Measurements from ENCODE around the gene PYGM.

PYGM gene

DNA sequence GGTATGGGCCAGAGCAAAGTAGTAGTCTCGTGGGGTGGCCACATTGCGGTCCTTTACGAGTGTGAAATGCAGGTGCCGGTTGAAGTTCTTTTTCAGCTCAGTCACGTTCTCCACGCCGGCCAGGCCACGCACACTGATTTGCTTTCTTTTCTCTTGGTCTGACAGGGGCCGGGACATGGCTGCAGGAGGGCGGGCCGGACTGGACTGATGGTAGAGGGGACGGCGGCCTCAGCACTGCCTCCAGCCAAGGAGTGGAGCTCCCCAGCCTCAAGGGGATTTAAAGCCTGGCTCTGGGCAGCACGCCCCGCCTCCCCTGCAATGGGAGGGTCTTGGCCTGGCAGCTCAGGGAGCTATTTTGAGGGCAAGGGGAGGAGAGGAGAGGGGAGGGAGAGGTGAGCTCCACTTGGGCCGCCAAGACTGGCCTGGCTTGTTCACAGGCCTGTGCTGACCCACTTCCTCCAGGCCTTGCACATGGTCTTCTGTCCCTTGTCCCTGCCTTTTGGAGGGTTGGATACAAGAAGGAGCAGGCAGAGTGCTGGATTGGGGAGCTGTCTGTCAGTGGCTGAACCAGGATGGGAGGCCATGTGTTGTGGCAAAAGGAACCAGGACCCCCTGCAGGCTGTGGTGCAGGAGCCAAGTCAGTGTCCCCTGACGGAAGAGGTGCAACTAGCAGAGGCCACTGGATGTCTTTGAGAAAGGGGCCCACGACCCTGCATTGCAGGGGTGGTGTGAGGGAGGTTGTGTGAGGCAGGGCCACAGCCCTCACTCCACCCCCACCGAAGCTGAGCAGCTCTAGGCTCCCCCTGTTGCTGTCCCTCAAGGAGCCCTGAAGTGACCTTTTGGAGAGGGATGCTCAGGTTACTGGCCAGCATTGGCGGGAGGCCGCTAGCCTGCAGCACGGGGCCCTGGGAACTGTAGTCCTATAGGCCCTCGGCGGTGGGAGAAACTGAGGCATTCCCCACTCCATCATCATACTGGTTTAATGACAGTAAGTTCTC, at the start of gene PYGM:
TSS of gene PYGM (minus strand) at position 253 of the 998 bp plus-strand sequence. CDS start at position 177, 76 bp downstream.
- no peak for DNase-seq (ENCODE audit: low read depth, low spot score)
- Histone ChIP-seq H3K27me3 (ENCODE audit: control insufficient read depth, insufficient read depth, low read length) (no peaks in the 10 kb centered on the region), H3K27ac (ENCODE audit: low read length) (no peak within 1 kb of the TSS), H3K4me1 (ENCODE audit: control insufficient read depth, insufficient read depth, low read length) (peaks cover 27% of the 10 kb centered on the region), H3K4me3 (ENCODE audit: low read length) (no peak within 1 kb of the TSS), H3K36me3 (ENCODE audit: control insufficient read depth, insufficient read depth, low read length) (peaks cover 4% of the 10 kb centered on the region), H3K9me3 (ENCODE audit: control insufficient read depth, insufficient read depth, low read length) (no peaks in the 10 kb centered on the region)
- no CpG with 5 or more reads among the region's 24 CpGs for WGBS (ENCODE audit: insufficient coverage, insufficient read length)

DNA sequence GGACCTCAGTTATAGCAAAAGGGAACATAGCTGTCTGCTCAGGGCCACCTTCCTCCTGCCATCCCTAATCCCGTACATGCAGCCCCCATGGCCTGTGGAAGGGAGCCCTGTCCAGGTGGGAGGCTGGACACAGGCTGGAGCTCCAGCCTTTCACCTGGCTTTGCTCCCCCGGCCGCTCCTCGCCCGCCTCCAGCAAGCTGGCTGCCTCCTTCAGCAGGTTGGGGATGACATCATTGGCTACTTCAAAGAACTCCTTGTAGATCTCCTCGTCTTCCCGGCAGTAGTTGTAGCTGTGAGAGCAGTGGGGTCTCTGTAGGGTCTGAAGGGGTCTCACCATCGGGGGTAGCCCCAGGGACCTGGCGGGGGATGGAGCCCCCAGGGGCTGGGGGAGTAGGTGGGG, 45.7 kb upstream of the PYGM start:
- no peak overlapping the region for H3K4me3 ChIP-seq (ENCODE audit: low read length)

DNA sequence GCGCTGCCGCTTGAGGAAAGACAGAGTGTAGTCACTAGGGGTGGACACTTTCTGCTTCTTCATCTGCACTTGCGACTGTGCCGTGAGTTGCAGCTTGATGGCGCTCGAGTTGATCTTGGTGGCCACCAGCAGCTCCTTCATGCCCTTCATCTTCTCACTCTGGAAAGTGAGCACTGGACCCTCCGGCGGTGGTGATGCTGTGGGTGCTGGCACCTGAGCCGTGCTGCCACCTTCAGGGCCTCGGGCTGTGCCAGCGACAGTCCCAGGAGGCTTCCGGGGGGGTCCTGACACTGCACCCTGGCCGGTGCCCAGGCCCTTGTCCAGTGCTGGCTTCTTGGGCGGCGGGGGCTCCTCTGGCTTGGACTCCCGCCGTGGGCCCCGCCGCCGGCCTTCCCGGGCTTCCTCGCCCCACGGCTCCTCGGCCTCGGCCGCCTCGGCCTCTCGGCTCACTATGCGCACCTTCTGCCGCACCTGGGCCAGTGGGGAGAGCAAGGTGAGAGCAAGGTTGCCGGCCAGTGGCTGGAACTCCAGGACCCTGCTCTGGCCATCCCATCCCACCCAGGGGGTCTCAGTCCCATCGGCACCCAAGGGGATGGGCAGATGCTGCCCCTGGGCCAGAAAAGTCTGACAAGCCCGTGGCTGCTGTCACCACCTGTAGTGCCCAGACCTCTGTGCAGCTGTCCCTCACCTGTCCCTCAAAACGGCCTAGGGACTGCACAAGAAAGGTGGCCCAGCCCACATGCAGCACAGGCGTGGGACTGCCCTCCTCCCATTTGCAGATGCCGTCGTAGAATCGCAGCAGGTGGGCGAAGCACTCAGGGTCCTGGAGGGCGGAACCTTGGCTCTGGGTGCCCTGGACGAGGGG, 44.8 kb upstream of the PYGM start:
- H3K27ac ChIP-seq (ENCODE audit: low read length) = no peak overlapping the region
- H3K27me3 ChIP-seq (ENCODE audit: control insufficient read depth, insufficient read depth, low read length) = no peaks in the 10 kb centered on the region
- DNase-seq (ENCODE audit: low read depth, low spot score) = no peak
- H3K4me3 ChIP-seq (ENCODE audit: low read length) = no peak overlapping the region
- no CpG with 5 or more reads among the region's 41 CpGs for WGBS (ENCODE audit: insufficient coverage, insufficient read length)
- H3K4me1 ChIP-seq (ENCODE audit: control insufficient read depth, insufficient read depth, low read length) = 0 out of 2 replicates have a peak, but pooled peaks cover 2% of the 10 kb centered on the region
- H3K9me3 ChIP-seq (ENCODE audit: control insufficient read depth, insufficient read depth, low read length) = no peaks in the 10 kb centered on the region
- peaks cover 12% of the 10 kb centered on the region; the same call in 1 of the 2 replicates for H3K36me3 ChIP-seq (ENCODE audit: control insufficient read depth, insufficient read depth, low read length)

More for the DNA sequence above, 45.7 kb upstream of the PYGM start:
- H3K36me3 ChIP-seq (ENCODE audit: control insufficient read depth, insufficient read depth, low read length) = peaks cover 10% of the 10 kb centered on the region; the same call in 1 of the 2 replicates
- no peak overlapping the region for H3K27ac ChIP-seq (ENCODE audit: low read length)
- H3K9me3 ChIP-seq (ENCODE audit: control insufficient read depth, insufficient read depth, low read length) = no peaks in the 10 kb centered on the region
- DNase-seq (ENCODE audit: low read depth, low spot score) = no peak
- no peaks in the 10 kb centered on the region for H3K27me3 ChIP-seq (ENCODE audit: control insufficient read depth, insufficient read depth, low read length)
- no CpG with 5 or more reads among the region's 9 CpGs for WGBS (ENCODE audit: insufficient coverage, insufficient read length)
- H3K4me1 ChIP-seq (ENCODE audit: control insufficient read depth, insufficient read depth, low read length) = 0 out of 2 replicates have a peak, but pooled peaks cover 2% of the 10 kb centered on the region

DNA sequence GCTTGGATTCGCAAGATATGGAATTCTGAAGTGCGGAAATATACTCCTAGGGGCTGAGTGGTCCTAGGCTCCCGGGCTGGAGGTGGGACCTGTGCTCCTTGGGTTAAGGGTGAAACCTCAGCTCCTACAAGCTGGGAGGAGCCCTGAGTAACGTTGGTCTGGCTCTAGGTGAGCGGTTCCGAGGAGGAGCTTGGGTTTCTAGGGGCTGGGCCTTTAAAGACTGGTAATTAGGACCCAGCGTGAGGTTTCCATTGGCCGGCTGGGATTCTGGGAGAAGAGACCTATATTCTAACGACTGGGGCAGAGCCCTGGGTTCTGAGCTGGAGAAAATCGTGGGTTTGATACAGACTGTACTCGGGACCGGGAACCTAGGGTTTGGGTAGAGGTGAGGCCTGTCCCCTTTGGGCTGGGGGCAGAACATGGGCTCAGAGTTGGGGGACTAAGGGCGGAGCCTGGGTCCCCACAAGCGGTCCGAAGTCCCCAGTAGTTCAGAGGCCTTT, 44.1 kb upstream of the PYGM start:
- Histone ChIP-seq H3K27ac (ENCODE audit: low read length) (no peak overlapping the region), H3K4me3 (ENCODE audit: low read length) (peak overlapping the region; percentile 1; the same call in 1 of the 2 replicates), H3K4me1 (ENCODE audit: control insufficient read depth, insufficient read depth, low read length) (0 out of 2 replicates have a peak, but pooled peaks cover 2% of the 10 kb centered on the region), H3K27me3 (ENCODE audit: control insufficient read depth, insufficient read depth, low read length) (no peaks in the 10 kb centered on the region), H3K9me3 (ENCODE audit: control insufficient read depth, insufficient read depth, low read length) (no peaks in the 10 kb centered on the region), H3K36me3 (ENCODE audit: control insufficient read depth, insufficient read depth, low read length) (peaks cover 14% of the 10 kb centered on the region; the same call in 1 of the 2 replicates)
- DNase-seq (ENCODE audit: low read depth, low spot score) = no peak
- WGBS (ENCODE audit: insufficient coverage, insufficient read length) = no CpG with 5 or more reads among the region's 15 CpGs

DNA sequence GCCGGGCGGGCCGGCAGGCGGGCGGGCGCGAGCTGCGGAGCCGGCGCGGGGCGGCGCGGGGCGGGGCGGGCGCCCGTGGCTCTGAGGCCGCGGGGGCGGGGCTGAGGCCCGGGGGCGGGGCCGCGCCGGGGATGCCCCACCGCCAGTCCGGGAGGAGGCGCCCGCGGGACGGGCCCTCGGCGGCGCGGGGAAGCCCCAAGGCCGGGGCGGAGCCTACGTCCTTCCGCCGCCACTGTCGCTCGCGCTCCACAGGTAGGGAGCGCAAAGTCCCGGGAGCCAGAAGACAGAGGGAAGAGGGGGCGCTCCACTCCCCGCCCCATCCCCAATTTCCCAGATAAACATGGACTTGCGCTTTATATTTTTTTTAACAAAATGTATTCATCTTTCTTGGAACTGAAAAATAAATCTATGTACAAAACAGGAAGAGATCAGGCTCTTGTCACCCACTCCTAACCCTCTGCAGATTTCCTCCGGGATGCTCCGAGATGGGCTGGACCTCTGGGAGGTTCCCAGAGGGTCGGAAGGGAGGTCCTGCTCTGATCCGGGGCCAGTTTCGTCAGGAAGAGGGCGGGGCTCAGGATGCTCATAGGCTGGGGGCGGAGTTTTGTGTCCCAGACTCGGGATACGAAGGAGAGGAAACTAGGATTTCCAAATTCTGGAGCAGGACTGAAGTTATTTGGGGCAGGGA, 43.5 kb upstream of the PYGM start, which contains the start of gene MAP4K2:
TSS of gene MAP4K2 (minus strand) at position 57 of the 688 bp plus-strand sequence. CDS start 65 bp downstream, outside the sequence.
- 0 out of 2 replicates have a peak, but pooled peaks cover 2% of the 10 kb centered on the region for H3K4me1 ChIP-seq (ENCODE audit: control insufficient read depth, insufficient read depth, low read length)
- H3K27ac ChIP-seq (ENCODE audit: low read length) = no peak within 1 kb of the TSS
- peak; percentile 70 for DNase-seq (ENCODE audit: low read depth, low spot score)
- H3K36me3 ChIP-seq (ENCODE audit: control insufficient read depth, insufficient read depth, low read length) = peaks cover 14% of the 10 kb centered on the region; the same call in 1 of the 2 replicates
- no CpG with 5 or more reads among the region's 58 CpGs for WGBS (ENCODE audit: insufficient coverage, insufficient read length)
- no peaks in the 10 kb centered on the region for H3K9me3 ChIP-seq (ENCODE audit: control insufficient read depth, insufficient read depth, low read length)
- no peaks in the 10 kb centered on the region for H3K27me3 ChIP-seq (ENCODE audit: control insufficient read depth, insufficient read depth, low read length)
- H3K4me3 ChIP-seq (ENCODE audit: low read length) = peak within 1 kb of the TSS; percentile 74; the same call in 1 of the 2 replicates

DNA sequence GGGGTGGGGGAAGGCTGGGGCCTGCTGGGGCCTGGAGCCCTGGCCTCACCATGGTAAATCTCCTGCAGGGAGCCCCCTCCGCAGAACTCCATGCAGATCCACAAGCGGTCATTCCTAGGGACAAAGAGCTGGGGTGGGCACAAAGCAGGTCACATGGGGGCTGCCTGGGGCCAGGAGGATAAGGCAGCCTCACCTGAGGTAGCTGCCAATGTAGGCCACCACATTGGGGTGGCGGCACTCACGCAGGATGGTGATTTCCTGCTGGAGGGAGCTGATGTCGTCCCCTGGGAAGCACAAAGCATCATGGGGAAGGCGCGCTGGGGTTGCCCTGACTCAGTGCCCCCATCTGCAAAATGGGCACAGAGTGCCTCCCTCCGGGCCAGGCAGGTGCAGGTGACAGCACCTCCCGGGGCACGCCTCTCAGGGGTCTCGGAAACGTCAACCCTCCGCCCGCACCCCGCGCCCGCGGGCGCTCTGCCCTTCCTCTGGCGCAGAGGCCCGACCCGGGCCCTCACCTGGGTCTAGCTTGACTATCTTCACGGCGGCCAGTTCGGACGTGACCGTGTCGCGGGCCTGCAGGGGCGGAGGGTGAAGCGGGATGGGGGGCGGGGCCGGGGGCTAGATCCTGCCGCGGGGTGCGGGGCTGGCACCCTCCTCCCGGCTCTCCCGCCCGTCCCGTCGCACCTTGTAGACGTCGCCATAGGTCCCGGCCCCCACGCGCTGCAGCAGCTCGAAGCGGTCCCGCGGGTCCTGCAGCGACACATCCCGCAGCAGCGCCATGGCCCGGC, 42.8 kb upstream of the PYGM start:
- Histone ChIP-seq H3K4me3 (ENCODE audit: low read length) (peak overlapping the region; percentile 74; the same call in 1 of the 2 replicates), H3K9me3 (ENCODE audit: control insufficient read depth, insufficient read depth, low read length) (no peaks in the 10 kb centered on the region), H3K36me3 (ENCODE audit: control insufficient read depth, insufficient read depth, low read length) (peaks cover 14% of the 10 kb centered on the region; the same call in 1 of the 2 replicates), H3K27ac (ENCODE audit: low read length) (no peak overlapping the region), H3K27me3 (ENCODE audit: control insufficient read depth, insufficient read depth, low read length) (no peaks in the 10 kb centered on the region), H3K4me1 (ENCODE audit: control insufficient read depth, insufficient read depth, low read length) (0 out of 2 replicates have a peak, but pooled peaks cover 2% of the 10 kb centered on the region)
- no CpG with 5 or more reads among the region's 54 CpGs for WGBS (ENCODE audit: insufficient coverage, insufficient read length)
- DNase-seq (ENCODE audit: low read depth, low spot score) = no peak

DNA sequence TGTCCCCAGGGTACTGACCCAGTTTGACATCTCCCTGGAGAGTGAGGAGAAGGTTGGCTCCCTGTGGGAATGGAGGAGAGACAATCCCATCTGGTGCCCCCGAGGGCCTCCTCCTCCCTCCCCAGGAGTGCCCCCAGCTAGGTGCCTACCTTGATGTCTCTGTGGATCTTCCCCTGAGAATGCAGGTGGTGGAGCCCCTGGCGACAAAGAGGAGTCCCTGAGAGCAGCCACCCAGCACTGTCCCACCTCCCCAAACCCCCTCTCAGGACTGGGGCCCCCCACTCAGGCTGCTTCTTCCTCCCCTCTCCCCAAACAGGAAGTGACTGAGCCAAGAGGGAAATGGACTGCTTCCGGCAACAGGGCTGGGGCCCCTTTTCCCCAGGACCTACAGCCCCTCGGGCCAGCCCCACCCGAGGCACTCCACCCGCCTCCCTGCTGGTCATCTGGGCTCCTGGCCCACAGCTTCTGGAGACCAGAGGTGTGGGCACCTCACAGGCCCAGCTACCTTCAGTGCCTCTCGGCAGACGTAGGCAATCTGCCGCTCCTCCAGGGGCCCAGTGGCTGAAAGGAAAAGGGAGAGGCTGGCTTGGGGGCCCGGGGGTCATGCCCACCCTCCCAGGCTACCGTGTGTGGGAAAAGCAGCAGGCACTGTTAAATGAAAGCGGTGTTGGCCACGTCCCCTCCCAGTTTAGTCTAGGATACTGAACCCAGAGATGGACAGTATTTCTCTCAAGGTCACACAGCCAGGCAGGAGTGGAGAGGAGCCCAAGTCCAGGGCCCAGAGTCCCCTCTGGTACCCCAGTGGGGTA, 42.0 kb upstream of the PYGM start:
- no peaks in the 10 kb centered on the region for H3K27me3 ChIP-seq (ENCODE audit: control insufficient read depth, insufficient read depth, low read length)
- 0 out of 2 replicates have a peak, but pooled peaks cover 2% of the 10 kb centered on the region for H3K4me1 ChIP-seq (ENCODE audit: control insufficient read depth, insufficient read depth, low read length)
- DNase-seq (ENCODE audit: low read depth, low spot score) = no peak
- no peak overlapping the region for H3K4me3 ChIP-seq (ENCODE audit: low read length)
- WGBS (ENCODE audit: insufficient coverage, insufficient read length) = no CpG with 5 or more reads among the region's 13 CpGs
- H3K27ac ChIP-seq (ENCODE audit: low read length) = no peak overlapping the region
- no peaks in the 10 kb centered on the region for H3K9me3 ChIP-seq (ENCODE audit: control insufficient read depth, insufficient read depth, low read length)
- H3K36me3 ChIP-seq (ENCODE audit: control insufficient read depth, insufficient read depth, low read length) = peaks cover 11% of the 10 kb centered on the region; the same call in 1 of the 2 replicates

DNA sequence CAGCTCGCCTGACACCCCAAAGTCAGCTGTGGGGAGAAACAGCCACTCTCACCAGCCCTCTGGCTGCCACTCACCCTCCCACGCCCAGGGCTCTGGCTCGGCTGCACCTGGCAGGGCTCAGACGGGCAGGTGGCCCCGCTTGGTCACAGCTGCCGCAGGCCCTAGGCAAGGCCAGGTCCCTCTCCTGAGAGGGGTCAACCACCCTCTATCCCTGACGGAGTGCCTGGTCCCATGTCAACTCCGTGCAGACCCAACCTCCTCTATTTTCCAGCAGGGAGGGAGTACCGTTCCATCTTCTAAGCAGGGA, 41.3 kb upstream of the PYGM start:
- H3K4me3 ChIP-seq (ENCODE audit: low read length) = no peak overlapping the region
- DNase-seq (ENCODE audit: low read depth, low spot score) = no peak
- no peak overlapping the region for H3K27ac ChIP-seq (ENCODE audit: low read length)
- H3K9me3 ChIP-seq (ENCODE audit: control insufficient read depth, insufficient read depth, low read length) = no peaks in the 10 kb centered on the region
- H3K4me1 ChIP-seq (ENCODE audit: control insufficient read depth, insufficient read depth, low read length) = 0 out of 2 replicates have a peak, but pooled peaks cover 2% of the 10 kb centered on the region
- no peaks in the 10 kb centered on the region for H3K27me3 ChIP-seq (ENCODE audit: control insufficient read depth, insufficient read depth, low read length)
- H3K36me3 ChIP-seq (ENCODE audit: control insufficient read depth, insufficient read depth, low read length) = peaks cover 12% of the 10 kb centered on the region; the same call in 1 of the 2 replicates
- no CpG with 5 or more reads among the region's 9 CpGs for WGBS (ENCODE audit: insufficient coverage, insufficient read length)

Measured in iPS DF 6.9 (cell line).